Frontal cortex (tissue), 4 donors: ENCODE results near the gene FKBP2. TPM values are rescaled to one million over a fixed set of nuclear protein-coding genes. Genes with fewer than 3 reads are reported as not detected.

Source experiments
- DNase-seq, 2 donors: peaks; one replicate each; pipeline ENCODE4 v3.0.0; 2012; ENCODE audit warnings: low spot score in 2 of 2
- FAIRE-seq: peaks from 2 replicates; lab custom pipeline; 2012; peaks lifted over from hg19 to GRCh38; lab: Jason Lieb, UNC
- total RNA-seq: library from RNA; depleted of rRNA; stranded (reverse); fragments of >200 nt; gene quantifications from one replicate; pipeline ENCODE4 v1.2.3, GENCODE V29; 2014
- donor health status: control.
- donor health status: control.
- donor health status: control.

The FKBP2 gene
- total RNA-seq, 1 donor from 2014 or later, result 26.1 TPM

DNA sequence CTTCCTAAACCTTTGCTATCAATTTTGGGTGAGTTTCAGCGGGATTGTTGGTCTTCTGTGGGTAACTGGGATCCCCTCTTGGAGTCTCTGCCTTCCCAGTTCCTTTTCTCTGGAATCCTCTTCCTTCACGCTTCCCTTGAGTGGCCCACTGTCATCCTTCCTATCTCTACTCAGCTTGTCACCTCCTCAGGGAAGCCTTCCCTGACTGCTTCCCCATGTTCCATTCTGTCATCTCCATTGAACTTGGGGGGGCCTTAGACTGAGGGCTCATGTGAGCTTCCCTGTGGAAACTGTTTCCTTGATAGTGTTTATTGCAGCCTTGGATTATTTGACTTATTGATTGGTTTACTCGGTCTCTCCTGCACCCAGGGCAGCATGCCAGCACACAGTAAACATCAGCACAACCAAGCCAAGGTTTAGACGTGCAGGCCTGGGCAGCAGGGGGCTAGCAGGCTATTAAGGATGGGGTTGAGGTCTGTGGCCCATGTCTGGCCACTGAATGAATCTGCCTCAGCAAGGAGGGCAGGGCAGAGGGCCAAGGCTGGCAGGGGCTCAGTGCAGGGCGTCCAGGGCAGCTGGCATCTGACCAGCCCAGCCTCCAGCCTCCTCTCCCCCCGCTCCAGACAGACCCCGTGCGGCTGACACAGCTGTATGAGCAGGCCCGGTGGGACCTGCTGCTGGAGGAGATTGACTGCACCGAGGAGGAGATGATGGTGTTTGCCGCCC is 22.1 kb upstream of the FKBP2 start:
- FAIRE-seq, result no peak
- DNase-seq, result no peak

DNA sequence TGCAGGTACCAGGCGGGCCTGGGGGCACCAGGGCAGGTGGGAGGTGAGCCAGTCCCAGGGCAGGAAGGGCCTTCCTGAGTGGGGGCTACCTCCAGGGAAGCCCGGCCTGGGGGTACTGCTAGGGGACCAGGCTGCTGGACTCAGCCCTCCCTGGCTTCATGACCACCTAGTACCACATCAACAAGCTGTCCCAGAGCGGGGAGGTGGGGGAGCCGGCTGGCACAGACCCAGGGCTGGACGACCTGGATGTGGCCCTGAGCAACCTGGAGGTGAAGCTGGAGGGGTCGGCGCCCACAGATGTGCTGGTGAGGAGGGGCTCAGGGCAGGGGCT is 21.6 kb upstream of the FKBP2 start:
- DNase-seq (no peak), FAIRE-seq (no peak)

DNA sequence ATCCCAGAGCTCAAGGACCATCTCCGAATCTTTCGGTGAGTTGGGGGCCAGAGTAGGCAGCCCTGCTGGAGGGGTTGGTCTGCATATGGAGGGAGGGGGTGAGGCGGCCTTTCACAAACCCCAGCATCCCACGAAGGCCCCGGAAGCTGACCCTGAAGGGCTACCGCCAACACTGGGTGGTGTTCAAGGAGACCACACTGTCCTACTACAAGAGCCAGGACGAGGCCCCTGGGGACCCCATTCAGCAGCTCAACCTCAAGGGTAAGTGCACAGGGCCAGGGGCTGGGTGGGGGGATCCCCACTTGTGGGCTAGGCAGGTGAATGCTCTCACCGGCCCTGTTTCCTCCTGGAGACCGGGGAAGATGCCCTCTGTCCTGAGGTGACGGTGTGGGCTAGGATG is 21.1 kb upstream of the FKBP2 start:
- DNase-seq (no peak), FAIRE-seq (no peak)

DNA sequence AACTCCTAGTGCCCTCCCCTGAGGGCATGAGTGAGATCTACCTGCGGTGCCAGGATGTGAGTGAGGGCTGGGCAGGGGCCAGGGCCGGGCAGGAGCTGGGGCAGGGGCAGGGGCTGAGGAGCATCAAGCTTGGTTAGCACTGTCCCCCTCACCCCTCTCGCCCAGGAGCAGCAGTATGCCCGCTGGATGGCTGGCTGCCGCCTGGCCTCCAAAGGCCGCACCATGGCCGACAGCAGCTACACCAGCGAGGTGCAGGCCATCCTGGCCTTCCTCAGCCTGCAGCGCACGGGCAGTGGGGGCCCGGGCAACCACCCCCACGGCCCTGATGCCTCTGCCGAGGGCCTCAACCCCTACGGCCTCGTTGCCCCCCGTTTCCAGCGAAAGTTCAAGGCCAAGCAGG is 20.6 kb upstream of the FKBP2 start:
- FAIRE-seq, result no peak
- no peak for DNase-seq

- no peak for DNase-seq
- no peak for FAIRE-seq
Measured at GRCh38 chr11:64220798-64221197, 20.1 kb upstream of the FKBP2 start.

- FAIRE-seq (no peak), DNase-seq (no peak)
Measured at GRCh38 chr11:64222651-64223000, 18.3 kb upstream of the FKBP2 start.

DNA sequence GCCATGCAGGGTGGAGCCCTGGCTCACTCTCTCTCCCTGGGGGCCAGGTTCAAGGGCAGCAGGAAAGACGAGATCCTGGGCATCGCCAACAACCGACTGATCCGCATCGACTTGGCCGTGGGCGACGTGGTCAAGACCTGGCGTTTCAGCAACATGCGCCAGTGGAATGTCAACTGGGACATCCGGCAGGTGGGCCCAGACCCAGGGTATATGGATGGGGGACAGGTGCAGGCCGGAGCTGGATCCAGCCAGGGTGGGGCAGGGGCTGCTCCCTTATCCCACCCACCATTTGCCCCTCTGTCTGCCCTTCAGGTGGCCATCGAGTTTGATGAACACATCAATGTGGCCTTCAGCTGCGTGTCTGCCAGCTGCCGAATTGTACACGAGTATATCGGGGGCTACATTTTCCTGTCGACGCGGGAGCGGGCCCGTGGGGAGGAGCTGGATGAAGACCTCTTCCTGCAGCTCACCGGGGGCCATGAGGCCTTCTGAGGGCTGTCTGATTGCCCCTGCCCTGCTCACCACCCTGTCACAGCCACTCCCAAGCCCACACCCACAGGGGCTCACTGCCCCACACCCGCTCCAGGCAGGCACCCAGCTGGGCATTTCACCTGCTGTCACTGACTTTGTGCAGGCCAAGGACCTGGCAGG is 17.8 kb upstream of the FKBP2 start:
- no peak for FAIRE-seq
- no peak for DNase-seq

- FAIRE-seq (no peak), DNase-seq (no peak)
Measured at GRCh38 chr11:64224151-64224890, 16.6 kb upstream of the FKBP2 start.

DNA sequence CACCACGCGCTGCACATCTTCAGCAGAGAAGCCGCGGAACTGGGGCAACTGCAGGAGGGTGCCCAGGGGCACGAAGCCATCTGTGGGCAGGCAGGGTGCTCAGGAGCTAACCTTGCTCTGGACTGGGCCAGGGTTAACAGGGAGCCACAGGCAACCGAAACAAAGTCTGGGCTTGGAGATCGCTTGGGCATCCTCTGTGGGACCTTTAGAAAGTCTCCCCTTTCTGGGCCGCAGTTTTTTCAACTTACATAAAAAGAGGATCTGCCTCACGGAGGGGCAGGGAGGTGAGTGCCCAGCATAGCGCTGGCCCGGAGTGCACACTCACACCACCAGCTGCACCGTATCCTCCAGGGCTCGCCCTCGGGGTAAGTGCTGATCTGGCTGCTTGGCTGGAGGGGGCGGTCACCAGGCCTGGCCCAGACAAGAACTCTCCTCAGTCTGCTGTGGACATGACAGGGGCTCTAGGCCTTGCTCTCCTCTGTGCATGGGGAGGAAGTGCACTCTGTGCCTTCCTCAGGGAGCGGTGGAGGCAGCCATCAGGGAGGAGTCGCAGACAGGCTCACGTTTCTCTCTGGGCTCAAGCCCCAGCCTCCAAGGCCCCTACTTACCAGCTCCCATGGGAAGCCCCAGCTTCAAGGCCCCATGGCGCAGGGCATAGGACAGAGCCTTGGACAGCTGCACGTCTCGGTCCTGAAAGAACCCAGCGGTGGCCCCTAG is 15.8 kb upstream of the FKBP2 start:
- FAIRE-seq, result no peak
- DNase-seq, result no peak

GRCh38 chr11:64225608-64226506 is 15.0 kb upstream of the FKBP2 start, which contains the start of the genes NUDT22 and TRPT1:
NUDT22 (plus strand) TSS chr11:64226274; CDS start chr11:64226653, 379 bp downstream.
TRPT1 (minus strand) TSS chr11:64226186; CDS start chr11:64225860, 326 bp downstream.
- no peak for FAIRE-seq
- peak; percentile 94 to 96 for DNase-seq

- FAIRE-seq, result no peak
- DNase-seq, result peak in 1 of 2 donors; percentile 56
Measured at GRCh38 chr11:64226507-64227051, 14.3 kb upstream of the FKBP2 start.

GRCh38 chr11:64227405-64227956 is 13.4 kb upstream of the FKBP2 start:
- no peak for FAIRE-seq
- DNase-seq, result no peak

GRCh38 chr11:64229090-64229743 is 11.7 kb upstream of the FKBP2 start:
- DNase-seq (no peak), FAIRE-seq (no peak)

GRCh38 chr11:64229744-64230170 is 11.1 kb upstream of the FKBP2 start:
- DNase-seq (no peak), FAIRE-seq (no peak)

DNA sequence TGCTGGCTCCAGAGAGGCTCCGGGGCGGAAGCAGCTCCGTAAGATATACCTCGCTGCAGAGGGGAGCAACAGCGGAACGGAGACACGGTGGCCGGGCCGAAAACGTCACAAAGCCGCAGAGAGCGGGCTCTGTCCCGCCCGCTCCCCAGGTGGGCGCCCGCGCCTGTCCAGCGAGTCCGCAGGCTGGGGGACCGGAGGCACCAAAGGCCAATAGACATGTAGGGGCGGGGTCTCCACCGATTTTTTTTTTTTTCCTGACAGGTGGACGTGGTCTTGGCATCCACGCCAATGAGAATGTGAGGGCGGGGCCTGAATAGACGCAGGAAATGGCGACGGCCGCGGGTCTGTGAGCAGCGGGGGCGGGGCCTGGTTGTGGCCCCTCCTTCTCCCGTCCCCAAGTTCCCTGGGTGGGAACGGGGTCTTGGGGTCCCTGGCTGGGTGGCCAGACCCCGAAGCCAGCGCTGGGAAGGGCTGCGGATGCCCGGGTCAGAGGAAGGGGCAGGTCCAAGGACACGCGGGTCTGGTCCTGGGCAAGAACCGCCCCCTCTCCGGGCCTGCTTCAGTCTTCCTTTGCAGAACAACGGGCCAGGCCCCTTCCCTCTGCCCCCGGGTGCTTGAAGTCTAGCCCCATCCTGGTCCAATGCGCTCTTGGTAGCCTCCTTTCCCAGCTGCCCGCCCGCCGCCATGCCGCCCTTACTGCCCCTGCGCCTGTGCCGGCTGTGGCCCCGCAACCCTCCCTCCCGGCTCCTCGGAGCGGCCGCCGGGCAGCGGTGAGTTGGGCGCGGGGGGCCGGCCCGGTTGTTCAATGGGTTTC is 10.5 kb upstream of the FKBP2 start, which contains the start of gene DNAJC4:
DNAJC4 (plus strand) TSS at position 378 of the 814 bp plus-strand sequence; CDS start at position 685, 307 bp downstream.
- no peak for FAIRE-seq

GRCh38 chr11:64230985-64231365 is 9.9 kb upstream of the FKBP2 start:
- FAIRE-seq, result no peak
- DNase-seq, result no peak

More for the DNA sequence above, 10.5 kb upstream of the FKBP2 start, which contains the start of gene DNAJC4:
- DNase-seq, result peak; percentile 87 to 90

DNA sequence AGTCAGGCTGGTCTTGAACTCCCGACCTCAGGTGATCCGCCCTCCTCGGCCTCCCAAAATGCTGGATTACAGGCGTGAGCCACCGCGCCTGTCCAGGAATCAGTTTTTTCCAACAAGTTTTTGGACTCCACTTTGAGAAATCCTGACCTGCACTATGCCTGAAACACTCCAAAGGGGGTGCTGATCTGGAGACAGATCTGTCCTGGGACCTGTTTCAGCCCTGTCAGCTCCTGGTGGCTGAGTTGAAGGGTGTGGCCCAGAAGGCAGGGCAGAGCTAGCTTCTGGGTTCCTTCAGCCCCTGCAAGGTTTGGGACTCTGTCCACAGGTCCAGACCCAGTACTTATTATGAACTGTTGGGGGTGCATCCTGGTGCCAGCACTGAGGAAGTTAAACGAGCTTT is 9.3 kb upstream of the FKBP2 start:
- no peak for FAIRE-seq

More for the DNA sequence above, 9.3 kb upstream of the FKBP2 start:
- no peak for DNase-seq
